NOMO-1 treated with dmso at 0.1 percent for 144 hours (cell line): Measurements from ENCODE around the gene SEMA5A.

Experiments used
- DNase-seq: peaks from one replicate; lab custom pipeline; 2025; ENCODE audit not compliant: unreplicated experiment; lab: John Stamatoyannopoulos, UW

The SEMA5A gene

DNA sequence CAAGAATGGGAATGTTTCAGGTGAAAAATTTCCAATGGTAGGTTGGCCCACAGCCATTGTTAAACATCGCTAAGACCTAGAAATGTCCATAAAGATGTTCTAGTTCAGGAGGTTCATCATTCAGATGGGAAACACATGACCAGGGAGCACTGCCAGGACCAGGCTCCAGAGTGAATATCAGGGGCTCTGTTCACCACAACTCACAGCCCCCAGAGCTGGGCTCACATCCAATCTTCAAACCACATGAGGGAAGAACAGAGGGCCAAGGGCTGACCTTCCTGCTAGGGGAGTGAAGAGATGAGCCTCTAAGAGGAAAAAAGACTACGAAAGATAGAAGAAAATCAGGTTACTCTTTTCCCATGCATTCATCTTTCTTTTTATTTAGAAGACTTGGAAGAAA, 205.8 kb downstream of the SEMA5A start:
- DNase-seq, result no peak

DNA sequence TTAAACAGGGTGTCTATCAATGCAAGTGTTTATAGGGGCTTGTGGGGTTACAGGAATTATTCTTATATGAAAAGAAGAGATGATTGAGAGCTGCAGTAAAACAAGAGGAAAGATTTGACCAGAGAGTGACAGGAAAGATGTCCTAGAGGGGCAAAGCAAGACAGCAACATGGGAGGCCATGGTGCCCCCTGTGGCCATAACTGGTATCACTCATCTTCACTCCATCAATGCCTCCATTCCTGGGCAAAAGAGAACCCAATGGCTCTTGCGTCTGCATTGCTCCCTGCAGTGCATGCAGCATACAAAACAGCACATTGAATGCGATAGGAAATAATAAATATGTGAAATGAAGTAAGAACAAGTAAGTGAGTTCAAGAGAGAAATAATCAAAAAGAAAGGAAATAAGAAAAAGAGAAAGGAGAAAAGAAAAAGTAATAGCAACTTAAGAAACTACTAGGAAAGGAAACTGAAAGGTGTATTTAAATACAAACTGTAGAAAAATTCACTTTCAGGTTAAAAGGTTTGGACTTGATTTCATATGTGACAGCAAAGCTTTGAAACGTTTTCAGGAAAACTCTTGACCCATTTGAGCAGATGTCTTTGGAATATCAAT, 206.6 kb downstream of the SEMA5A start:
- DNase-seq, result no peak

DNA sequence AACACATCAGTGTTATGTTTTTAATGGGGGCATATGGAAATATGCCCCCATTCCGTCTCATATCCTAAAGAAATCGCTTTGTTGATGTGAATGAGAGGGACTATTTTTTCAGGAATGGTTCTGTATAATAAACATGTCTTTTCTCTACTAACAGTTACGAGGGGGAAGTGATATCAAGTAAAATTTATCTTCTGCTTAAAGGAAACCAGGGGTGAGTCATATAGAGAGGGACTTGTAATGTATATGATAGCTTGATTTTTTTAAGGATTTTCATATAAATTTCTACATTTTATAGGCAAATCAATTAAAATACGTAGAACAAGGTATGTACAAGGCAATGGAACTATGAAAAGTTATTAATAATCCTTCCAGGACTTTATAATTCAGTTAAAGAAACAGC, 207.1 kb downstream of the SEMA5A start:
- DNase-seq, result no peak

DNA sequence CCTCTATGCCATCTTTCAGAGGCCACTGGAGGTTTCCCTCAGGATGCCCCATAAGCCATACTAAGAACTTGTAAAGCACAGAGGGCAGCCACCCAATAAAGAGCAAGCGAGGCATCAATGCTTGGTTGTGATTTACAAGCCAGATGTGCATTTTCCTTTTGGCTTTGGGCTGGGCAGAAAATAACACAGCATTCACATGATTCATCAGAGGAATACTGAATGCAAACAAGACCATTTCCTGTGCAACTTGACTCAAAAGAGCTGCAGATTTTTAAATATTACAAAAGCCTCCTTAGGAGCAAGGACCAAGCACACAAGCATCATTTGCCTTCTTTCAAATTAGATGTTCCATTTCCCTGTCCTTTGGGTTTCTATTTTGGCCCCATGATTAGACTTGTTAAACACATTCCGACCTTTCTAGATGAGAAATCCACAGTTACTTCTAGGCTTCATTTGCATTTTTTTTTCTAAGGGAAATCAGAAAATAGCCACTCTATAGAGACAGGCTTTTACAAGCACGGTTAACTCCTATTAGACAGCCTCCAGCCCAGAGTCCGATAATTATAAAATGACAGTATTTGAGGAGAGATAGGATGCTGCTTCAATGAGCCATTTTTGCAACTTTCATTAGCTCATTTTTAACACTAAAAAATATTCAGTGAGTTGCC, 207.8 kb downstream of the SEMA5A start:
- no peak for DNase-seq

DNA sequence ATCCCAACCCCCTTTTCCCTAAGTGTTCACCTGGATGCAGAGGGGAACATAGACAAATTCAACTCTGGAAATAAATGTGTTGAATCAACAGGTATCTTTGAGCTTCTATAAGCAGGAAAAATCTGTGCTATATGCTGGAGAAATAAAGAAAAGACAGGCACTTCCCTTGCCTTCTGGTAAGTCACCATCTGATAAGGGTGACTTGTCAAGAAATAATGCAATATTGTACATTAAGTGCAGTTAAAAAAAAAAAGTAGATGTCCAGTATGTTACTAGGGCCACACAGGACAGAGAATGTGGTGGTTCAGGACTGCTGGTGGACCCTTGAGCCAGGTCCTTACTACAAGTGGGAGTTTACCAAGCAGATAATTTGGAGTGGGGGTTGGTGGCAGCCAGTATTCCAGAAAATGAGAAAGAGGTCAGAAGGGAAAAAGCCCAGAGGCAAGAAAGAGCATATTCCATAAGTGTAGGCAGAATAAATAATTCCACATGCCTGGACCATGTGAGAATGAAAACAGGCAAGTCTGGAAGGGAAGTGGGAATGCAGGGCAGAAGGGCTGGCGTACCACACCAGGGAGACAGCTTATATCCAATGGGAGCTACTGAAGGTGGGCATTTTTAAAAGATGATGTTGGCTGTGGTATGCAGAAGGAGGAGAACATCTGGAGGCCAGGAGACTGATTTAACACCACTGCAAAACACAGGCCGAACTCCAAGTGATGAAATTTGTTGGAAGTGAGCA, 209.9 kb downstream of the SEMA5A start:
- DNase-seq, result no peak

DNA sequence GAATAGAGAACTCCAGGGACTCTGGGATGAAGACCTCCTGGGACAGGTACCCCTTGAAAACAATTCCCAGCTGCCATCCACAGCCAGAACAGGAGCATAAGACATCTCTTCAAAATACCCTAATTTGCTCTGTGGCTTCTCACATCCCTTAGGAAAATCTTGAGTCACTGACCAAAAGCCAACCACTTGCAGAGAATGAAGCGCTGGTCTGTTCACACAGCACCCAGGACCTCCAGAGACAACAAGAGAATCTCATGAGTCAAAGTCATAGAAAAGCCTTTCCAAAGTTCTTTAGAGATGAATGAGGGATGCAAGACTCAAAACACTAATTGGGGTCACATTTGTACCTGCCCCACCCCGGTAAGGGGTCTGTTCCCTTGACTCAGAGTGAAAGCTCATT, 210.6 kb downstream of the SEMA5A start:
- DNase-seq, result no peak

DNA sequence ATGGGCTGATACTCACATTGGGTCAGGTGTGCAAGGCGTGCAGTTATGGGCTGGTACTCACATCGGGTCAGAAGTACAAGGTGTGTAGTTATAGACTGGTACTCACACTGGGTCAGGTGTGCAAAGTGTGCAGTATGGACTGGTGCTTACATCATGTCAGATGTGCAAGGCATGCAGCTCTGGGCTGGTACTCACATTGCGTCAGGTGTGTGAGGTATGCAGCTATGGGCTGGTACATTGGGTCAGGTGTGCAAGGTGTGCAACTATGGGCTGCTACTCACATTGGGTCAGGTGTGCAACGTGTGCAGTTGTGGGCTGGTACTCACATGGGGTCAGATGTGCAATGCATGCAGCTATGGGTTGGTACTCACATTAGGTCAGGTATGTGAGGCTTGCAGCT, 213.8 kb downstream of the SEMA5A start:
- no peak for DNase-seq

DNA sequence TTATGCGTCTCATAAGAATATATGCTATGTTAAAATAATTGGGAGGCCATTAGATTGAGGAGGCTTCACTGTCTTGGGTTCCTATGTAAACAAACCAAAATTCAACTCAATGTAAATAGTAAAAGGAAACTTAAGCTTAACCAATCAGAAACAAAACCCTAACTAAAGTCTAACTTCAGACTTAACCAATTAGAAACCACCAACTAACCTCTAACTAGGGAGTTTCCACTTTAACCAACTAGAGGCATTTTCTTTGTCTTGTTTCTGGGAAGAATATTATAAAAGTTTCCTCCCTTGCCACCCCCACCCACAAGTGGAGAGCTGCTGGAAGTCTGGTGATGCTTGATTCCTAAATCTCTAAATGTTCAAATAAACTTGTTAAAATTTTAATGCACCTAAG, 214.5 kb downstream of the SEMA5A start:
- no peak for DNase-seq

DNA sequence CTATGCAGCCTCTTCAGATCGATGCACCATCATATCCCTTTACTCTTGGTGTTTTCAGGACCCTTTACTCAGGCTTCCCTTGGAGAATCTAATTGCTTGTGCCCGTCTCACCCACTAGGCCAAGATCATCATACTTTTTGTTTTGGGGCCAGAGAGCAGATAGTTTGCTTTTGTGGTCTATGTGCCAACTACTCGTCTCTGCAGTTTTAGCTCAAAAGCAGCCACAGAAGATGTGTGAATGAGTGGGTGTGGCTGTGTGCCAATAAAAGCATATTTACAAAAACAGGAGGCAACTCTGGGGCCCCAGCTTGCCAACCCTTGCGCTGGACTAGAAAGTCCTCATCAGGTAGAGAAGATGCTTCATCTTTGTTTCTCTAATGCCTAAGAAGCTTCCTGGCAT, 216.8 kb downstream of the SEMA5A start:
- DNase-seq, result no peak

DNA sequence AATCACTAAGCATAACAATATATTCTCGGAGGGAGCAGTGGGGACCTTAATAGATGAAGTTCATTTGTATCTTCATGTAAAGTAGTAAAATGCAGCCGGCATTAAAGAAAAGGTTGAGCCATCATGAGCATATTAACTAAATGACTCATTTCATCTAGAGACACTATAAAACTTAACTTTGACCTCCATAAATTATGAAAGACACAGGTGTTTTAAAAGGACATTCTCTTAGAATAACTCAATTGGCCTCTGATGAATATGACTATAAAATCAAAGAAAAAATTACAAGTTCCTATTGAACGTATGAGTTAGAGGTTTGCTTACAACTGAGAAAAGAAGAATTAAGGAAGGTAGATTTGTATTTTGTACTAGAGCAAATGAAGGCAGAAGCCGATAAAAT, 220.3 kb downstream of the SEMA5A start:
- DNase-seq, result no peak

DNA sequence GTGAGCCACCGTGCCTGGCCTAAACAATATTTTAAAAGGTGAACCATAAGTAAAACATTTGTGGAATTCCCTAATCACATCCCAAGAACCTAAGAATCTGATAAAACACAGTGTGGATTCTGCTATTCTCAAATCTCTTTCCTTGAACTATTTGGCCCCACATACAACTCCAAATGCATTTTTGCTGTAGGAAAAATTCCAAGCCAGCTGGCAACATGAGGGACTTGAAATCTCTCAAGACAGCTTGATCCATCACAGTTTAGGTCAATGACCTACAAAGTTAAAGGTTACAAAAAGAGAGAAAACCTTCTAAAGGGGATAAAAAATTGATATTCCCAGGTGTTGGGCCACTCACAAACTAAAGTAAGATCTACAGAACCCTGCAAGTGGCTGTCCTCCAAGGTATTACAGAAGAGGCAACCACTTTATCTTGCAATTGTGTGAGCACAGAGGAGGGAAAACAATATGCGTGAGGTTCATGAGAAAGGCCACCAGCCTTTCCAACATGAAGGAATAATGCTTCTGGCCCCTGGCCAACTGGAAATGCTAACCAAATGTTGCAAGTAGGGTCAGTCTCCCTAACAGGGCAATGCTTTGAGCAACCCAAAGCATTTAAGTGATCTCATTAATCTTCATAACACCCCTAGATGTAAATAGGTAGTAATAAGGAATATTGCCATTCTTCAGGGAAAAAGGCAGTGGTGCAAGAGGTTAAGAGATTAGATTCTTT, 221.4 kb downstream of the SEMA5A start:
- no peak for DNase-seq

DNA sequence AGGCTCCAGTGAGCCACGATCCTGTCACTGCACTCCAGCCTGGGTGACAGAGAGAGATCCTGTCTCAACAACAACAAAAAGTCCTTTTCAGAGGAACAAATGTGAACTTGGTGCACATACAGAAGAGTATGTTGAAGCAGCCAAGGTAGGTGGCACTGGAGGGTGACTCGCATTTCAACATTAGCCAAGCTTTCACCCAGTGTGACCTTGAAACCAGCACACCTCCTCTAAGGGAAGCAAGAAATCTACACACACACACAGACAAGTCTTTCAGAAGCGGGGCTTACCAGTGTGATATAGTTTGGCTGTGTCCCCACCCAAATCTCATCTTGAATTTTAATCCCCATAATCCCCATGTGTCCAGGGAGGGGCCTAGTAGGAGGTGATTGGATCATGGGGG, 225.2 kb downstream of the SEMA5A start:
- DNase-seq, result no peak

DNA sequence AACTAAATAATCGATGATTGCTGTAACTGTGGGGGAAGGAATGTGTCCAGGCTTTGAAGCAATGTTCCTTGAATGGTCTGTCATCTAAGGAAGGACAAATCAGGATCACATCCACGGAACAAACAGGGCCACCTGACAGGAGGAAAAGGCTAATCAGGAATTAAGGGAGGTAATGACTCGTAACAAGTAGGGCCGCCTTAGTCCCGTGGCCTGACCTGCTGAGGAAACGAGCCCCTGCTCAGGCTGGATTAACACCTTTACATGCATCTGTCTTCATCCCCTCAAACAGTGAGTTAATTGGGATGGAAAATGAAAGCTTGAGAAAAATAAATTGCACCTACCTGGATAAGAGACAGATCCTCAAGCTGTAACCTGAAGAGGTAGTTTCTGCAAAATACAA, 227.8 kb downstream of the SEMA5A start:
- DNase-seq, result no peak

DNA sequence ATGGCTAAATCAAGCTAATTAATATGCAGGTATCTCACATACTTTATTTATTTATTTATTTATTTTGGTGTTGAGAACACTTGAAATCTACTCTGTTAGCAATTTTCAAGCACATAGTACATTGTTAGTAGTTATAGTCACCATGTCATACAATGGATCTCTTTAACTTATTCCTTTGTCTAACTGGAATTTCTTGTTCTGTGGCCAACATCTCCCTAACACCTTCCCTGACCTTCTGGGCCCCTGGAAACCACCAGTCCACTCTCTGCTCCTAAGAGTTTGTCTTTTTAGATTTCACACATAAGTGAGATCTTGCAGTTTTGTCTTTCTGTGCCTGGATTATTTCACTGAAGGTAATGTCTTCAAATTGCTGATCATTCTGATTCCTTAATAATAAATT, 229.1 kb downstream of the SEMA5A start:
- DNase-seq, result no peak

DNA sequence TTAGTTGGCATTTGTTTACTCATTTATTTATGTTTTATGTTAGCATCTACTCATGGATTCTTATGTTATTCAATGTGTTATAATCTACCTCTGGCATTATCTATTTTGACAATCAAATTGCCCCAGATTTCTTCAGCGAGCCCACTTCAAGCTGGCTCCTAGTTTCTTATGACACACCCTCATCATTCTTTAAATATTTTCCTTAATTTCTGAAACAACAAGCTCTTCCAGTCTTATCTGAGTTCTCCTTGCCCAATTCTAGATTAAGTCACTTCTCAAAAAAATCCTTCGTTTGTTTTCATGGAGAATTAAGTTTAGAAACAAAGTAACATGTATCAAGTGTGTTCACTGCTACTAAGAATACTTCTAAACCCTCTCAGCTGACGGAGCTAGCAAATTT, 229.8 kb downstream of the SEMA5A start:
- DNase-seq, result no peak

DNA sequence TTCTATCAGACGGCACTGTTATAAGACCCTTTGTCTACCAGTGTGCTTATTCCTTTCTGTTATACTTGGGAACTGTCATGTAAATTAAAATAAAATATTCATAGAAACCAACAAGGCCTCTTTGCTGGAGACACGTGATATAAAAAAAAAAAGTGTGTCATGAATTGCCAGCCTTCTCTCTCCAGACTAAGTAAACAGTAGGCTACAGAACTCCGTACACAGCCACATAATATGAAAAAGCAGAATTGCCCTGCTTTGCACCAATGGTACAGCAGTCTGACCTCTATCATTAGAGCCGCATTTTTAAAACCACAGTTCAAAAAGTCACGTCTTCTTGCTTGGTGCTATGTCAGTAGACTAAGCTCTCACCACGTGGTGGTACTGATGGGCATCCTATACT, 231.3 kb downstream of the SEMA5A start:
- no peak for DNase-seq

DNA sequence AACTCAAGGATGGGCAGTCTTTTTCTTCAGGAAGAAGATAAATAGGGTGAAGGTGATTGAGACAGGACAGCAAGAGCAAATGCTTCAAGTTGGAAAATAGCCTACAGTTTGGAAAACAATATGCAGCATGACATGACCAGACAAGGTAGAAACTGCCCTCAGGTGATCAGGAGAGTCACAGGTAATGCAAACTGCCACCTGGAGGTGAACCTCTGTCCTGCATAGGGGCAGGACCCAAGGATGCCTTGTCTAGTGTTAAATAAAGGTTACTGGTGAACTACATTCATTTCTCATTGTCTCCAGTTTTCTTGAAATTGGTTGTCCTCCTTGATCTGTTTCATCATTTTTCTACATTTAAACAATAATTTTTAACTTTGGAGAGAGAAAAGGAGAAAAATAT, 232.1 kb downstream of the SEMA5A start:
- no peak for DNase-seq

DNA sequence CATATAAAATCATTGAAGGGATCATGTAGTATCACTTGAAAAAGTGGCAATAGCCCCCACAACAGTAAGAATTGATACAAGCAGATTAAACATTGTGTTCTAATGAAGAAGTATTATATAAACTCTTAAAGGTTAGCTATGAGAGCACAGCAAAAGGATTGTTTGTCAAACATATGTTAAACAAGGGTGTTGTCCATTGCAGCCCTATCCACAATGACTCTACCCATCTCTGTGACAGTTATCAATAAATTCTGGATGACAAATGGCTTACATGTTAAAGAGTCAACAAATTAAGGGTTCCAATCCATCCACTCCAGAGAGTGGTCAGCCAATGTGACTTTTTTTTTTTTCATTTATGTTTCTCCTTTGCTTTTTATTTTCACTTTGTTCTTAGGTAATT, 238.7 kb downstream of the SEMA5A start:
- DNase-seq, result no peak

DNA sequence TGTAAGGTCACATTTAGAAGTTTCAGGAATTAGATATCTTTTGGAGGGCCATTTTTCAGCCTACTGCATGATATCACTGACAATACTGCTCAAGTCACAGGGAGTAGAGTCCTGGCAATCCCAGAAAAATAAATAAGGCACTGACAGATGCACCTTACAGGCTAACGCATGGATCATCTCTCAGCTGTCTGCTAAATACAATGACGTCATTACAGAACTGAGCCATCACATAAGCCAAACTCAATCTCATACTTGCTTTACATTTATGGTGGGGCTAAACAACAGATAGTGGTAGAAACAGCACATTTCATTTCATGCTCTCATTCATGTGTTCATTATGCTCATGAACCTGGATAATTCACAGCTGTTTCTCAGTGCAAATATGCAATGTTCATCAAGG, 243.7 kb downstream of the SEMA5A start:
- DNase-seq, result no peak

DNA sequence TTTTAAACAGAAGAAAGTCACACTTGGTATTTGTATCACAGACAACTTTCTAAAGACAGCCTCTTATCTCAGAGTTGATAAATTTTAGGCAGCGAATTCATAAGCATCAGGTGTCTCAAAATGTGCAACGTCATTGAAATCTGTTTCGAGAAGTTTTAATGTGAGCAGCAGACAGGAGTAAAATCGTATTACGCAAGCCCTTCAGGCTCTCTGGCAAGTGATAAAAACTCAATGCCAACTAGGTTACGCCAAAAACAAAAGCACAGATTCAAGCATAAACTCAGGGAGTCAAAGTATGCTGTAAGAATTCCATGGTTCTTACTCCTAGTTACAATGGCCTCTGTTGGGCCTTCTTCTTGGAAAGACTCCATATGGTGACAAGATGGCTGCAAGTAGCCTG, 244.7 kb downstream of the SEMA5A start:
- DNase-seq, result no peak

DNA sequence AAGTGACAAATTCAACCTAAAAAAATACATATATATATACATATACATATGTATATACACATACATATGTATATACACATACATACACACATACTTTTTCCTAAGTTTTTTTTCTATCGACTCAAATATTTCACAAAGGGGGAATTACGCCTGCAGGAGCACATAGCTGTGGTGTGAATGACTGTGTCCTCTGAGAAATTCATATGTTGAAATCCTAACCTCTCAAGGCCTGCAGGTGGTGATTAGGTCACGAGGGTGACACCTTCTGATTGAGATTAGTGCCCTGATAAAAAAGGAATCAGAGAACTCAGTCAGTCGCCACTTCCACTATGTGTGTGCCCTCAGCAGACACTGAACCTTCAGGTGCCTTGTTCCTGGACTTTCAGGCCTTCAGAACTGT, 248.7 kb downstream of the SEMA5A start:
- DNase-seq, result no peak

DNA sequence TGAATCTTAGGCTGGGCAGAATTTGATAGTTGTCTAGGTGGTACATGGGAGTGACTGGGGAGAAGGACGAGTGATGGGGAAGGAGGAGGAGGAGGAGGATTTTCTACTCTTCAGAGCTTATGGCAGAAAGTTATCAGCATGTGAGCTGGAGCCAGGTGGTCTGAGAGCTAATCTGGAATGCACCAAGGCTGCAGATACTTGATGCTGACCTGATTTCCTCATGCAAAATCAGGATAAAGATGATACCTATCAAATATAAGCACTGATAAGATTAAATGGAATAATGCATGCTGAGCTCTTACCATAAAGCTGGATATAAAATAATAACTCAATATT, 250.4 kb downstream of the SEMA5A start:
- no peak for DNase-seq
